GM19035 (cell line): Measurements from ENCODE around the gene SQOR.
A peak's percentile ranks its signal among the peaks of the same experiment; 100 is the strongest.

Source experiments
- ATAC-seq: cut with Tn5 transposase; IDR thresholded peaks from one replicate; pipeline ENCODE4 v1.9.1; 2021; ENCODE audit not compliant: unreplicated experiment

The SQOR gene

DNA sequence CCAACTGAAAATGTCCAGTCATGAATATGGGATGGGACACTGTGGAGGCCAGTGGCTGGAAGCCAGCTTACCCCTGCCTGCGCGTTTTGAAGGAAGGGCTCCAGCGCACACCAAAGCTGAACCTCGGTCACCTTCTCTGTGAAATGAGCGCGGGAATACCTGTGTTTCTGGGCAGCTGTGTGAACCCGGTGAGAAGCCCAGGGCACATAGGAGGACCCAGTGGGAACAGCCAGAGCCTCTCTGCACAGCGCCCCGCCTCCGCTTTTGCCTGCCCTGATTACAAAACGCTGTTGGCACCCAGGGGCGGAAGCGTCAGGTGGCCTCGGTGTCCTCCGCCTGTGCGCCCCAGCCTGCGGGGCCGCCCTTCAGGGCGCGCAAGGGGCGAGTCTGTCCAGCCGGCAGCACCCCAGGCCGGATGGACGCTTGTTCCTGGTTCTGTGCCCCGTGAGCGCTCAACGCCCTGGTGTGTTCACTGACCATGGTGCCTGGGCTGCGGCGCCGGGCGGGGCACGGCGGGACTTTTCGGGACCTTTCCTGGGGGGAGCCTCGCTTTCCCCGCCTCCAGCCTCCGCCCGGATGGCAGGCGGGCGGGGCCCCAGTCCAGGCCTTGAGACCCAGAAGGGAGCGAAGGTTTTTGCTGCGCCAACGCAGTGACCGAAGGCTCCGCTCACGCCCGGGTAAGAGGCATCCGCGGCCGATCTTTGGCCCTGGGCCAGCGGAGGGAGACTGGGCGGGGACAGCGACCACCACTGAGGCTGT, at the start of gene SQOR:
Gene SQOR, plus strand, starts transcription at position 598 of the 759 bp plus-strand sequence. CDS start 23,895 bp downstream, outside the sequence.
- ATAC-seq: peak; percentile 77

- no peak for ATAC-seq
These were observed 49.6 kb upstream of the SQOR start for GRCh38 chr15:45585069-45585791.

DNA sequence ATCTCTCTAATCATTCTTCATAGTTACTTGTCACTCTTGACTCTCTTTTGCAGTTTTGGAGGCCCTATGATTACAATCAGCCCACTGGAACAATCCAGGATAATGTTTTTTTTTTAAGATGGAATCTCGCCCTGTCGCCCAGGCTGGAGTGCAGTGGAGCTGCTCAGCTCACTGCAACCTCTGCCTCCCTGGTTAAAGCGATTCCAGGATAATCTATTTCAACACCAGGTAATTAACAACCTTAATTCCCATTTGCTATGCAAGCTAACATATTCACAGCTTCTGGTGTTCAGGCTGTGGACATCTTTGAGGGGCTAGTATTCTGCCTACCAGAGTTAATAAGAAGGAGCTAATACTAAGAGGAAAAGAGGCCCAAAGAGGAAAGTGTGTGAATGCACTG, 48.7 kb upstream of the SQOR start:
- no peak for ATAC-seq

- peak; percentile 5 for ATAC-seq
These were observed 48.2 kb upstream of the SQOR start for GRCh38 chr15:45586601-45587094.

- peak; percentile 79 for ATAC-seq
These were observed 47.5 kb upstream of the SQOR start, which contains the start of gene BLOC1S6 for GRCh38 chr15:45587095-45587862. TSS of gene BLOC1S6 (plus strand) at chr15:45587379. CDS start at chr15:45587444, 65 bp downstream.

DNA sequence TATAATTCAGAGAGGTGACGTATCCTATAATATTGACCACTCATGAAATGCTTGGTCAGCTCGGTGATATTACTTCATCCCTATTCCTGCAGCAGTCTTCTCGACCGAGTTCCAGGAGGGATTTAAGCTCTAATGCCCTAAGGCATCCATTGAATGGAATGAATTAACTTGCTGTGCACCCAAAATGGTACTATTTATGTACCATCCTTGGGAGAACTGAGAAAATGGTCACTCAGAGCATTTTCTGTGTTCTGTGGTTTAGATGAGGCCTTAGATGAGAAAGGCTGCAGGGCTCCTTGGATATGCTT, 47.0 kb upstream of the SQOR start:
- no peak for ATAC-seq

DNA sequence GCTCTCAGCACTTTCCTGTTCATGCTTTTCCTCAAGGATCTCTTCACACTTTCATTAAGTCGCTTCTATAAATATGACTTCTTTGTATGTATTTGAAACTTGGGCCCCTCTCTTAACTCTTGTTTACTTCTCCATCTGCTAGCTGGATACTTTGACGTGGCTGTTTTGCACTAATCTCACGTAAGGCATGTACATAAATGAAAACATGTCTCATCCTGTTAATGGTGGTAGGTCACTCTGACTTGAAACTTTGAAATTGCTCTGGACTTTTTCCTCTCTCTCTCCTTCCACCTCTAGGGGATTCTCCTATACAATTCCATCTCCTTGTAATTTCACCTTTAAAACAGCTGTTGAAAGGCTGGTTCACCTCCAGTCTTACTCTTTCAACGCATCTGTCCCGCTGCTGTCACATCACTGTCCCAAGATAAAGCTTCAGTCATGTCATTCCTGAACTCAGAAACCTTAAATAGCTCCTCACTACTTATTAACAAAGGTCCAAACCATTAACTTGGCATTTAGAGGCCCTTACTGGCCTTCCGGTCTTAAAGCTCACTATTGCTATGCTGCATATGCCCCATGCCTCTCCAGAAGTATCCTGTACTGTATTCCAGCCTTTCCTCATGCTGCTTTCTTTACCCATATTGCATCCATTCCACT, 46.5 kb upstream of the SQOR start:
- no peak for ATAC-seq

DNA sequence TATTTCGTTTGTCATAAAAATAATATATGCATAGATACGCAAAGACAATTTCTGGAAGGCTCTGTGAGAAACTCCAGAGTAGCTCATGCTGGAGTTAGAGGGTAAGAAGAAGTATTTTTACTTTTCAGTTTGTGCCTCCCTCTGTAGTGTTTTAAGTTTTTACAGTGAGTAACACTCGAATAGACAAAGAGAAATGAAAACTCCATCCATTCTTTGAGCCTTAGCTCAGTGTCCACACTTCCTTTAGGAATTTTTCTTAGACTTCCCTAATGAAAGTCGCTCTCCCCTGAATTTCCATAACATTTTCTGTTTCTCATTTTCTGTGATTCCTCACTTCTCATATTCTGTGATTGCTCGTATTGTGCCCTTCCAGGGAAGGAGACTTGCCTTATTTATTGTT, 45.6 kb upstream of the SQOR start:
- ATAC-seq: no peak

- ATAC-seq: no peak
These were observed 40.5 kb upstream of the SQOR start for GRCh38 chr15:45594319-45594718.

GRCh38 chr15:45594835-45595530, 39.8 kb upstream of the SQOR start:
- no peak for ATAC-seq

DNA sequence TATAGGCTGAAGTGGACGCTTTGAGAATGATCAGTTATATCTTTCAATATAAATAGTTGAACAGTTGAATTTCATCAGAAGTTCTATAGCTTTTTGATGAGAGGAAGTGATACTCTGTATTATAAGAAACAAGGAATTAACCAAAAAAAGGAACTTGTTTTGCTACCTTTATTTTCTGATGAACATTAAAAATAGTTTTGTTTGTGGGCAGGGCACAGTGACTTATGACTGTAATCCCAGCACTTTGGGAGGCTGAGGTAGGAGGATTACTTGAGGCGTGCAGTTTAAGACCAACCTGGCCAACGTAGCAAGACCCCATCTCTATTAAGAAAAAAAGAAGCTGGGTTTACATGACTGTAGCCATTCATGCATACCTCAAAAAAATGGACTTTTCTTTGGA, 30.9 kb upstream of the SQOR start:
- ATAC-seq: no peak

GRCh38 chr15:45604326-45604725, 30.5 kb upstream of the SQOR start:
- no peak for ATAC-seq

DNA sequence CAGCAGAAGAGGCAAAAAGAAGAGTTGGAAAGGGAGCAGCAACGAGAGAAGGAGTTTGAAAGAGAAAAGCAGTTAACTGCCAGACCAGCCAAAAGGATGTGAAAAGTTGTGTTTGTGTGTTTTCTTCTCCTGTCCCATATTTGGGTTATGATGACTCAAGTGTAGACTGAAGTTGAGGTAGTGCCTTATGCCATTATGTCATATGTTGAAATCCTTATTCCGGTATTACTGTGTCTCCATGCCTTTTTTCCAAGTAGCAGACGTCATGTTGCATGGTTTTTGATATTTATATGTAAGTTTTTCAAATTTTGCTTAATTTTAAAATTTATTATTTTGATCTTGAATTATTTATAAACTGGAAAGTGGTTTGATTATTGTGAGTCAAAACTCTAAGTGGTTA, 28.4 kb upstream of the SQOR start:
- no peak for ATAC-seq

DNA sequence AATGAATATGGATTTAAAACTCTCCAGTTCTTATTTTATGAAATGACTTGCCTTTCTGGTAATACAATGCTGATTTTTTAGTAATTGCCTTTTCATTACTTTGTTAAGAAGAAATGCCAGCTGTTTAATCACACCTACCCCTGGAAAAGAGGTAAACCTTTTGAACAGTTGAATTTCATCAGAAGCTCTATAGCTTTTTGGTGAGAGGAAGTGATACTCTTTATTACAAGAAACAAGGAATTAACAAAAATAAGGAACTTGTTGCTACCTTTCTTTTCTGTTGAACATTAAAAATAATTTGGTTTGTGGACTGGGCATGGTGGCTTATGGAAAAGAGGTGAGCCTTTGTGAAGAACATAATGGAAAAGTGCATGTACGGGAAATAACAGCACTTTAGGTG, 28.0 kb upstream of the SQOR start:
- no peak for ATAC-seq

DNA sequence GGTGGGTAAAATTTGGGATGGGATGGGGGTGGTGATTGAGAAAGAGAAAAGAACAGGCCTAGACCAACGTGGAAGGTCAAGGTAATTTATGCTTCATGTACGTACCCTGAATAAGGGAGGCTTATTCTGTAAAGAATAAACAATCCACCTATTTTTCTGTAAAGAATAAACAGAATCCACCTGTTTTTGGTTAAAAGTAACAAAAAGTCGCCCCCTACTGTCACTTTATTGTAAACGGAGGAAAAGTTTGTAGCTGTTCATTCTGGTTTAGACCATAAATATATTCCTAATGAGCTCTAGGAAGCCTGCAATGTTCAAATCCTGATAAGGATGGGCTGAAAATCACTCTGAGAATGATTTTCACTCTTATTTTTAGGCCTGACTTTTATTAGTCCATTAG, 23.5 kb upstream of the SQOR start:
- ATAC-seq: no peak

DNA sequence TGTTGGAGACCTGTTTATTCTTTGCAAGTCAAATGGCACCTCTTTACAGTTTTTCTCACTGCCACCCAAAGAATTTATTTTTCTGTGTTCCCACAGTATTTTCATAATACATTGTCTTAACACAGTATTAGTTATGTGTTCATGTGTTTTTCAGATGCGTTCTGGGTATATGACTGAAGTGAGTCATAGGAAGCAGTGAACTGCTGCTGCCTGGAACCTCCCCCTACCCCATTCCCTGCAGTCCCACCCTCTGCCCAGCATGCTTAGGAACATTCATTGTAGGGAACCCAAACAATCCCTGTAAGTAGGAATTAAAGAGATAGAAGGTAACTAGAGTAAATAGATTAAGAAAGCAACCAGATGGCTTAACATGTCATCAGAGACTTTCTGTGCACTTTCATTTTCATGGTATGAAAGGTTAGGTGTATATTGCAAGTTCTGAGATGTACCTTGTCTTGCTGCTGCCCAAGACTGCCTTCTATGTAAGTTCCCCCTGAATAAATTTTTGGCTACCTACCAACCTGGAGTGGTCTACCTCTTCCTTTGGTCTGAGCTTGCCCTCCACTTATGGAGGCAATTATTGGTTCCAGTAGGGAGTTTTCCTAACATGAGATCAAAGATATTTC, 21.9 kb upstream of the SQOR start:
- peak; percentile 52 for ATAC-seq

- ATAC-seq: no peak
These were observed 17.9 kb upstream of the SQOR start for GRCh38 chr15:45616901-45617323.

DNA sequence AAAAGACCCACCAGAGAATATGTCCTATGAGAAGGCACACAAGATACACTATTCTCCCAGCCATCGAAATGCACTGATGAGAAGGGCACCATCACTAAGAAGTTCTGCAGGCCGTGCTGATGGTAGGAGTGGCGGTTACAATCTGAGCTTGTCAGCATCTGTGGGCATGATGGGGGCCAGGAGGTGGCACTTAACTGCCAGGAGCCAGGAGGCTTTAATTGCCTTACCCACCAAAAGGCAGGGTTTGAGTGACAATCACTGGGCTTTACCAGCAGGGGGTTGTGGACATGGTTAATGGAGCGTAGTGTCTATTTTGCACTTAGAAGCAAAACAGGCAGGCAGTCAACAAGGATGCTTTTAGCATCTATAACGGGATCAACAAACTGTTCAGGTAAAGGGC, 16.0 kb upstream of the SQOR start:
- no peak for ATAC-seq

- ATAC-seq: no peak
These were observed 6.7 kb upstream of the SQOR start for GRCh38 chr15:45628136-45628535.
